Body of pancreas (tissue), 4 donors: ENCODE measurements around the gene ANKMY1. TPM values are rescaled to one million over a fixed set of nuclear protein-coding genes. Genes with fewer than 3 reads are reported as not detected.

Experiments used
- ATAC-seq: fragments of 150-250 bp; one replicate; pipeline ENCODE4 v1.9.1; 2016
- DNase-seq, 4 donors: peaks; one replicate each; pipeline ENCODE4 v3.0.0-alpha.2; 2019
- H3K27ac ChIP-seq, 4 donors: fragments of 200-600 bp; sonication (generic); 1 replicate in 3 of 4; 2 replicates in 1 of 4; pipeline versions ENCODE4 v1.5.1 to v1.6.1; 2016 to 2019; ENCODE audit warnings: mild to moderate bottlenecking in 1 of 4, mixed read lengths in 1 of 4, moderate library complexity in 1 of 4
- H3K27me3 ChIP-seq, 2 donors: fragments of 200-600 bp; sonication (generic); one replicate each; pipeline ENCODE4 v1.6.0; 2016; ENCODE audit warnings: mild to moderate bottlenecking in 1 of 2
- H3K36me3 ChIP-seq, 2 donors: fragments of 200-600 bp; sonication (generic); replicated peaks in 1 of 2; 2 replicates each; pipeline ENCODE4 v1.5.1; 2016; ENCODE audit warnings: low read depth in 2 of 2; ENCODE audit not compliant: insufficient read depth in 1 of 2
- H3K4me1 ChIP-seq: fragments of 200-600 bp; sonication (generic); one replicate; pipeline ENCODE4 v1.6.0; 2016
- H3K4me3 ChIP-seq, 2 donors: fragments of 200-600 bp; sonication (generic); 1 replicate in 1 of 2; 2 replicates in 1 of 2; pipeline ENCODE4 v1.5.1; 2016 to 2019
- H3K9me3 ChIP-seq, 3 donors: fragments of 200-600 bp; sonication (generic); 1 replicate in 2 of 3; 2 replicates in 1 of 3; pipeline ENCODE4 v1.5.1; 2016
- CTCF ChIP-seq, 7 experiments: fragments of 450-650 bp in 4 of 7; fragments of 200-600 bp in 3 of 7; sonication (generic) in 3 of 7; IDR thresholded peaks; one replicate each; pipeline ENCODE4 v1.5.1; 2016 to 2019; ENCODE audit warnings: antibody characterized with exemption in 7 of 7
- POLR2A ChIP-seq, 3 donors: fragments of 450-650 bp; IDR thresholded peaks; one replicate each; pipeline ENCODE4 v1.6.1; 2016; ENCODE audit warnings: antibody characterized with exemption in 3 of 3, mild to moderate bottlenecking in 2 of 3
- WGBS, 2 donors: methylation state at CpG; one replicate each; pipeline ENCODE4 v1.1.5; 2017; 5-methylcytosine and 5-hydroxymethylcytosine counted together
- intact Hi-C: fragments of 100-400 bp; cut with DNase I; formaldehyde crosslinking; loops from one replicate; pipeline ENCODE4 v1.15.1; 2023
- total RNA-seq, 2 donors: library from RNA; depleted of rRNA; stranded (reverse); fragments of >200 nt; gene quantifications; one replicate each; pipeline ENCODE4 v1.1.0, GENCODE V29; 2016

Gene ANKMY1
- total RNA-seq, 2 donors from 2014 or later = 17.9 to 26.0 TPM

- DNase-seq (peak in 3 of 4 donors; percentile 18 to 35 (median 25)), ATAC-seq (no peak)
- H3K36me3 ChIP-seq = no peaks in the 10 kb centered on the region
- peaks cover 40% of the 10 kb centered on the region for H3K4me1 ChIP-seq
- no peaks in the 10 kb centered on the region for H3K27me3 ChIP-seq
- peak overlapping the region; percentile 79 to 90 (median 86) for H3K27ac ChIP-seq
- TF ChIP-seq POLR2A (IDR thresholded peaks at IDR 0.05) (no peak), CTCF (IDR thresholded peaks at IDR 0.05) (no peak)
- H3K9me3 ChIP-seq = no peaks in the 10 kb centered on the region
- intact Hi-C loops = no loop called here
- 82 to 87% methylated on average over 14 to 16 of the region's 16 CpGs for WGBS, 2 donors
- peak overlapping the region in 1 of 2 donors; percentile 23 for H3K4me3 ChIP-seq
These were observed 123.6 kb downstream of the ANKMY1 start for GRCh38 chr2:240433973-240434727.

- no peaks in the 10 kb centered on the region for H3K27me3 ChIP-seq
- TF ChIP-seq POLR2A (IDR thresholded peaks at IDR 0.05) (no peak), CTCF (IDR thresholded peaks at IDR 0.05) (no peak)
- intact Hi-C loops = no loop called here
- no peak for ATAC-seq
- peak in 3 of 4 donors; percentile 7 to 18 (median 11) for DNase-seq
- H3K4me3 ChIP-seq = no peak overlapping the region
- WGBS, 2 donors = 80 to 85% methylated on average over 13 to 34 of the region's 34 CpGs
- H3K36me3 ChIP-seq = no peaks in the 10 kb centered on the region
- H3K4me1 ChIP-seq = peaks cover 32% of the 10 kb centered on the region
- no peak overlapping the region for H3K27ac ChIP-seq
- no peaks in the 10 kb centered on the region for H3K9me3 ChIP-seq
These were observed 124.7 kb downstream of the ANKMY1 start for GRCh38 chr2:240432820-240433801.

- Histone ChIP-seq H3K4me1 (peaks cover 27% of the 10 kb centered on the region), H3K27me3 (no peaks in the 10 kb centered on the region), H3K9me3 (no peaks in the 10 kb centered on the region), H3K4me3 (no peak overlapping the region), H3K36me3 (no peaks in the 10 kb centered on the region), H3K27ac (no peak overlapping the region)
- WGBS, 2 donors = 78 to 87% methylated on average over 7 to 9 of the region's 9 CpGs
- TF ChIP-seq CTCF (IDR thresholded peaks at IDR 0.05) = no peak
- no peak for TF ChIP-seq POLR2A (IDR thresholded peaks at IDR 0.05)
- peak in 1 of 4 donors; percentile 5 for DNase-seq
- no peak for ATAC-seq
- intact Hi-C loops = no loop called here
These were observed 125.4 kb downstream of the ANKMY1 start for GRCh38 chr2:240432430-240432819.

GRCh38 chr2:240431661-240432424 is 125.9 kb downstream of the ANKMY1 start:
- ATAC-seq (no peak), DNase-seq (peak in 3 of 4 donors; percentile 1 to 7 (median 3))
- Histone ChIP-seq H3K4me3 (no peak overlapping the region), H3K27me3 (no peaks in the 10 kb centered on the region), H3K27ac (no peak overlapping the region), H3K9me3 (no peaks in the 10 kb centered on the region), H3K4me1 (peaks cover 27% of the 10 kb centered on the region), H3K36me3 (no peaks in the 10 kb centered on the region)
- 56 to 76% methylated on average over 4 to 12 of the region's 12 CpGs for WGBS, 2 donors
- intact Hi-C loops = no loop called here
- no peak for TF ChIP-seq POLR2A (IDR thresholded peaks at IDR 0.05)
- TF ChIP-seq CTCF (IDR thresholded peaks at IDR 0.05) = no peak
